Loucy (cell line): ENCODE results near the gene TRIP13.

Source experiments
- CTCF ChIP-seq: fragments of 200-600 bp; sonication (generic); conservative IDR thresholded peaks from 2 replicates; pipeline ENCODE4 v1.5.1; 2014; ENCODE audit warnings: mild to moderate bottlenecking, antibody characterized with exemption, low read length
- EZH2phosphoT487 ChIP-seq: fragments of 200-600 bp; IDR thresholded peaks from 2 replicates; pipeline ENCODE4 v1.6.1; 2018; ENCODE audit warnings: antibody characterized with exemption, mild to moderate bottlenecking, moderate library complexity, borderline replicate concordance

GRCh38 chr5:943201-943917 lies 50.7 kb downstream of the TRIP13 start:
- TF ChIP-seq CTCF (0 out of 2 replicates have a peak, but pooled peaks have one; percentile 13), EZH2phosphoT487 (no peak)
